ENCODE data around the gene ZNF771.

GRCh38 chr16:30459456-30459855 is 52.0 kb downstream of the ZNF771 start:
- no peak for TF ChIP-seq CTCF (IDR thresholded peaks at IDR 0.05; ENCODE audit: extremely low read depth in 1 of 2, insufficient read depth in 1 of 2, low read depth in 1 of 2, low read length in 2 of 2)
- no peak for TF ChIP-seq POLR2AphosphoS5 (IDR thresholded peaks at IDR 0.05; ENCODE audit: insufficient read depth, low read depth, low read length)
- TF ChIP-seq EZH2 (IDR thresholded peaks at IDR 0.05; ENCODE audit: borderline replicate concordance, low read depth, low read length, severe bottlenecking): no peak
- TF ChIP-seq POLR2A (IDR thresholded peaks at IDR 0.05; ENCODE audit: low read depth, low read length): no peak

Measured in endothelial cell of umbilical vein (primary cell).